Ramos (cell line): ENCODE results near the gene DCAF7.

Experiments
- in situ Hi-C: fragments of 300-500 bp; cut with MboI; formaldehyde crosslinking; loops from one replicate; pipeline ENCODE4 v1.14.3; 2022; ENCODE audit warnings: low sequenced_read_pairs; ENCODE audit not compliant: unreplicated experiment

The DCAF7 gene

DNA sequence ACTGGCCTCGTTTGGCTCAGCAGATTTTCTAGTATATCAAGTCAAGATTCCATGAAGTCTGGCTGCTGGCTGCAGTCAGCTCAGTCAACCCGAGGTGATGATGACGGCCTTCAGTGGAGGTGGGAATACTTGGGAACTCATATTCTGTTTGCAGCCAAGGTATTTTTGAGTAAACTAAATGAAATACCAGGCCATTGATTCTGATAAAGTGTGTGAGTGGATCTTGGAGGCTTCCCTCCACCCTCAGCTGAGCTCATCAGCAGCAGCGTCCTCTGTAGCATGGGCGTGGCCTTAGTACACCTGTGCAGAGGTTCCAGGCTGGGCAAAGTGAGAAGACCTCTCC lies 28.5 kb downstream of the DCAF7 start:
- in situ Hi-C loops, result no loop called here

- in situ Hi-C loops, result no loop called here
Observed at GRCh38 chr17:63579633-63580032, 29.4 kb downstream of the DCAF7 start.

DNA sequence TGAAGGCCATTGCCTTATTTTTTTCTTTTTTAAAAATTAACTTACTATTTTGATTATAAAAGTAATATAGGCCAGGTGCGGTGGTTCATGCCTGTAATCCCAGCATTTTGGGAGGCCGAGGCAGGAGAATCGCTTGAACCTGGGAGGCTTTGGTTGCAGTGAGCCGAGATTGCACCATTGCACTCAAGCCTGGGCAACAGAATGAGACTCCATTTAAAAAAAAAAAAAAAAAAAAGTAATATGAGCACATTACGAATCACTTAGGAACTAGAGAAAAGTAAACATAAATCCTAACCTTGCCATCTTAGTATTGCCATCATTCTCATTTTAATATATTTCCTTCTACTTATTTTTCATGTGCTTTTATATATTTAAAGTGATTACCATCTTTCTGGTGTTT lies 37.5 kb downstream of the DCAF7 start:
- in situ Hi-C loops, result no loop called here

DNA sequence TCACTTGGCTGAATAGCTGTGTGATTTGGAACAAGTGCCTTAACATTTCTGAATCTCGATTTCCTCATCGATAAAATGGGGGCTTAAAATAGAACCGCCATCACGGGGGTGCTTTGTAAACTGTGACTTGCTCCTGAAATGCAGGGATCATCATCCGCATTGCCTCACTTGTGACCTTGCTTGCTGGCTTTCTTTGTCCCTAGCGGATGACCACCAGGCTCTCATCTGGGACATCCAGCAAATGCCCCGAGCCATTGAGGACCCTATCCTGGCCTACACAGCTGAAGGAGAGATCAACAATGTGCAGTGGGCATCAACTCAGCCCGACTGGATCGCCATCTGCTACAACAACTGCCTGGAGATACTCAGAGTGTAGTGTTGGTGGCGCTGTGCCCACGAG lies 38.5 kb downstream of the DCAF7 start:
- in situ Hi-C loops, result no loop called here

- in situ Hi-C loops, result no loop called here
Observed at GRCh38 chr17:63589646-63590045, 39.4 kb downstream of the DCAF7 start.

DNA sequence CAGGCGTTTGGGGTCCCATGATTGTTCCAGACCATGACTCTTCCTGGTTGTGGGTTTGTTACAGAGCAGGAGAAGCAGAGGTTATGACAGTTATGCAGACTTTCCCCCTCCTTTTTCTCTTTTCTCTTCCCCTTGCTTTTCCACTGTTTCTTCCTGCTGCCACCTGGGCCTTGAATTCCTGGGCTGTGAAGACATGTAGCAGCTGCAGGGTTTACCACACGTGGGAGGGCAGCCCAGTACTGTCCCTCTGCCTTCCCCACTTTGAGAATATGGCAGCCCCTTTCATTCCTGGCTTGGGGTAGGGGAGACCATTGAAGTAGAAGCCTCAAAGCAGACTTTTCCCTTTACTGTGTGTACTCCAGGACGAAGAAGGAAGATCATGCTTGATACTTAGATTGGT lies 42.5 kb downstream of the DCAF7 start:
- in situ Hi-C loops, result no loop called here

- in situ Hi-C loops, result no loop called here
Observed at GRCh38 chr17:63595132-63595531, 44.9 kb downstream of the DCAF7 start.

DNA sequence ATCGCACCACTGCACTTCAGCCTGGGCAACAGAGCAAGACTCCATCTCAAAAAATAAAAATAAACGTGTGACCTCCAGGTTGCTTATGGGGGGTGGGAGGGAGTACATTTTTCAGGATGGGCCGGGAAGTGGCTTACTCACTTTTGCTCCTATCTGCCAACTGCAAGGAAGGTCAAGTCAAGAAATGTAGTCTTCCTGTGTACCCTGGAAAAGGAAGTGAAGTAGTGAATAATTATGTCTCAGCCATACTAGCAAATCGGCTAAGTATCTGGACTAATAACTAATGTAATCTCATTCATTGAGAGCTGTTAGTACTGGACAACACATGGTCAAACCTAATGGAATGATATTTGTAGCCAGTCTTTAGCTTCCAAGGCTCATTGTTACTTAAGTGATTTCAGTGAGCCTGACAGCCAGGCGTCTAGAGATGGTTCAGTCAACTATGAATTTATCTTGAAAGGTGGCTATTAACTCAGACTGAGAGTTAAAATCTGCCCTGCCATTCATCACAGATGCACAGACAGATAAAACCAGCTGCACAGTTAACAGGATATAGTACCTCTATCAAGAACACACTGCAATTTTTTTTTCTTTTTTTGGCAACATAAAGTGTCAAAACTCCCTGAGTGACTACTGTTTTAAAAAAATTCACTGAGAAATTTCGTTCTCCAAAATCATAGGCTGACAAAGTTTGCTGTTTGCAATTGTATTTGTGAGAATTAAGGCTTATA lies 46.7 kb downstream of the DCAF7 start:
- in situ Hi-C loops, result no loop called here

GRCh38 chr17:63598281-63598680 lies 48.0 kb downstream of the DCAF7 start:
- in situ Hi-C loops, result no loop called here

DNA sequence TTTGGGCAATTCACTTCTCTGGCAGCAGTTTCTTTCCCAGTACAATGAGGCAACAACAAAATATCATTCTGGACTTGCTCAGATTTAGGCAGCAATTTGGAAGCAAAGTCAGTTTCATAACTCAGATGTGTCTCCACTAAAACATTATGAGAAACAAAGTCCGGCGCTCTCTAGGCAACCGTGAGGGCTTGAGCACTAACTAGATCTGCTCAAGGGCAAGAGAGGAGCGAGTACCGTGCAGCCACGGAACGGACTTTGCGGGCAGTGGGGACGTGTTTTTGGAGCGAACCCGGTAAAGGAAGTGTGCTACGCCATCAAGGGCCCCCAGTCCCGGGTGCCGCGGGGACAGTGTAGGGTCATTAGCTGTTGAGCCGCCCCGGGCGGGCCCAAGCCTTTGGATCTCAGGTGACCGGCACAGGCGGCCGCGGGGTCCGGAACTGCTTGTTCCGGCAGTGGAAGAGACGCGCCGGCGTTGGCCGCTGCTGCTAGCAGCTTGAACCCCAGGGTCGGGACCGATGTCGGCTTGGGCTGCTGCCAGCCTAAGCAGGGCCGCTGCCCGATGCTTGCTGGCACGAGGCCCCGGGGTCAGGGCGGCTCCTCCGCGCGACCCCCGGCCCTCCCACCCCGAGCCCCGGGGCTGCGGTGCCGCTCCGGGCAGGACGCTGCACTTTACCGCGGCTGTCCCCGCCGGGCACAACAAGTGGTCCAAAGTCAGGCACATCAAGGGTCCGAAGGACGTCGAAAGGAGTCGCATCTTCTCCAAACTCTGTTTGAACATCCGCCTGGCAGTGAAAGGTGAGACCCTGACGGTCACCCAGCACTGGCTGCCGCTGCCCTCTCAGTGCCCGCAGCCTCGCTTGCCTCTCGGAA lies 50.5 kb downstream of the DCAF7 start, which contains the start of gene TACO1:
Gene TACO1, plus strand, starts transcription at position 327 of the 870 bp plus-strand sequence. Its CDS starts 189 bp downstream, at position 516.
- in situ Hi-C loops, result no loop called here

DNA sequence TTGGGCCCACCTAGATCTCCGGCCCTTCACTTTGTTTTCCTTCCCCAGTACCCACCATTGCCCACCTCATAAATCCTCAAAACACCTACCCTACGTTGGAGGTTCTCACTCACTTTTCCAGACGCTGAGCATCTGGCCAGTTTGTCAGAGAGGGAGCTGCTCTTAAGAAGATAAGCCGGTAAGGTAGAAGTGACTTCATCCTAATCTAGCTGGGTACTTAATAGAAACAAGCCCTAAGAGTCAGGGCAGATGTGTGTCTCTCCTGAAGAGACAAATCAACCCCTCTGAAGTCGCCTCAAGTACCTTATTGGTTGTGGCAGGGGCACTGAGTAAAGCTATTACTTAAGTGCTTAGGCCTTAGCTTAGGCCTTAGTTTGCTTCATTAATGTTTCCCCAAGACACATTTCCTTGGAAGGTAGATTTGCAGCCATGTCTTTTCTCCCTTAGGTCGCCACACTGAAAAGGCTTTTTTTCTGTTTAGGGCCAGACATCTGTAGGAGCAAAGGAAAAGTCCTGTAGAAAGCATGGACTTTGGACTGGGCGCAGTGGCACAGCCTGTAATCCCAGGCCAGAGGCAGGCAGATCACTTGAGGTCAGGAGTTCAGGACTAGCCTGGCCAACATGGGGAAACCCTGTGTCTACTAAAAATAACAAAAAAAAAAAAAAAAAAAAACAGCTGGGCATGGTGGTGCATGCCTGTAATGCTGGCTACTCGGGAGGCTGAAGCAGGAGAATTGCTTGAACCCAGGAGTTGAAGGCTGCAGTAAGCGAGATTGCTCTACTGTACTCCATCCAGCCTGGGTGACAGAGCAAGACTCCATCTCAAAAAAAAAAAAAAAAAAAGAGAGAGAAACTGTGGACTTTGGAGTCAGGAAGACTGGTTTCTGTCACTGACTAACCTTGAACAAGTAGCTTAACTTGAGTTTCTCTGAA lies 51.4 kb downstream of the DCAF7 start:
- in situ Hi-C loops, result no loop called here

- in situ Hi-C loops, result no loop called here
Observed at GRCh38 chr17:63609816-63610573, 59.7 kb downstream of the DCAF7 start.

- in situ Hi-C loops, result no loop called here
Observed at GRCh38 chr17:63610854-63611253, 60.6 kb downstream of the DCAF7 start.

GRCh38 chr17:63611354-63611753 lies 61.1 kb downstream of the DCAF7 start:
- in situ Hi-C loops, result no loop called here

DNA sequence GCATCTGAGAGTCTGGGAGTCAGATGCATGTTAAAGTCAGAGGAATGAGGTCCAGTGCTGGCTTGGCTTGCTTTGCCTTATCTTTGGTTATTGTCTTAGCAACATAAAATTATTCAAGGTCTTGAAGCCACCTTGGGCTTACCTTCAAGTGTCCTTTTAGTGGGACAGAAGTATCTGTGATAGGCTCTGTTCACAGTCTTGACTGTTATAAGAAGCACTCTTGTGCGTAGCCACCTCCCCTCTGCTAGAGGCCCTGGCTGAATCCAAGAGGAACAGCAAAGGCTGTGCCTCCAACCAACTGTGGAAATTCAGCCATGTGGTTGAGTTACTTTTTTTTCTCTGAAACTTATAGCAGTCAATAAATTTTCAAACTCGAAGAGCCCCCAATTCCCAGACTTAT lies 63.4 kb downstream of the DCAF7 start:
- in situ Hi-C loops, result no loop called here

GRCh38 chr17:63621229-63621683 lies 71.0 kb downstream of the DCAF7 start:
- in situ Hi-C loops, result no loop called here

DNA sequence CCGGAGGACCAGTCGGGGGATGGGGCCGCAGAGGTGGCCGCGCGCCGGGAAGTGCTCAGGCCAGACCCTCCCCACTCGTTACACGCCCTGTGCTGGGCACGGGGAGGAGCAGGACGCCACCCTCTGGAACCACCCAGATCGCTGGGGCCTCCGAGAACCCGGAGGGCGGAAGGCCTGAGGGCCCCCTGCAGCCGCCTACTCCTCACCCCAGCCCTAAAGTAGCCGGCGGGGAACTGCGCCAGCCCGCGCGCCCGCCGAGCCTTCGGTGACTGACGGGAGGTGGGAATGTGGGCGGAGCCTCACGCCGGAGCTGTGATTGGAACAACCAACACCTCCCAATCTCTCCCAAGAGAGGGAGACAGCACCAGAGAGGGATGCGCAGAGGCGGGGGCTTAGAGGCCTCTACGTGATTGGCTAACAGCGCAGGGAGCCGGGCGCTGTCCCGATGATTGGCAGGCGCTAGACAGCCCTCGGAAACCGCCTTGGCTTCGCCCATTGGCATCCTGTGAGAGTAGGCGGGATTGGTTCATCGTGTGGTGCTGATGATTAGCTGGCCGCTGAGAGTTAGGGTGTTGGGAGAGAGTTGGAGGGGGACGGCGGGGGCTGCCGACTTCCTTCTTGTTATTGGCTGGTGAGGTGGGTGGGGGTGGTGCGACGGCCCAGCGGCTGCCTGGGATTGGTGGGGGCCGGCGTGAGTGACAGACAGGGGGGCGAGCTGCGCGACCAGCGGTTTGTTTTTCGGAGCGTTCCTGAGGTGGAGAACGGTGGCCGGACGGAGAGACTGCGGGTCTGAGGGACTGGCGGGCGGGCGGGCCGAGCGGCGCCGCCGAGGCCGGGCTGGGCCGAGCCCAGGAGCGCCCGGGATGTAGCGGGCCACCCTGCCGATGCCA lies 71.7 kb downstream of the DCAF7 start, which contains the start of gene MAP3K3:
Gene MAP3K3, plus strand, starts transcription at position 734 of the 890 bp plus-strand sequence. CDS start 343 bp downstream, outside the sequence.
- in situ Hi-C loops, result no loop called here

DNA sequence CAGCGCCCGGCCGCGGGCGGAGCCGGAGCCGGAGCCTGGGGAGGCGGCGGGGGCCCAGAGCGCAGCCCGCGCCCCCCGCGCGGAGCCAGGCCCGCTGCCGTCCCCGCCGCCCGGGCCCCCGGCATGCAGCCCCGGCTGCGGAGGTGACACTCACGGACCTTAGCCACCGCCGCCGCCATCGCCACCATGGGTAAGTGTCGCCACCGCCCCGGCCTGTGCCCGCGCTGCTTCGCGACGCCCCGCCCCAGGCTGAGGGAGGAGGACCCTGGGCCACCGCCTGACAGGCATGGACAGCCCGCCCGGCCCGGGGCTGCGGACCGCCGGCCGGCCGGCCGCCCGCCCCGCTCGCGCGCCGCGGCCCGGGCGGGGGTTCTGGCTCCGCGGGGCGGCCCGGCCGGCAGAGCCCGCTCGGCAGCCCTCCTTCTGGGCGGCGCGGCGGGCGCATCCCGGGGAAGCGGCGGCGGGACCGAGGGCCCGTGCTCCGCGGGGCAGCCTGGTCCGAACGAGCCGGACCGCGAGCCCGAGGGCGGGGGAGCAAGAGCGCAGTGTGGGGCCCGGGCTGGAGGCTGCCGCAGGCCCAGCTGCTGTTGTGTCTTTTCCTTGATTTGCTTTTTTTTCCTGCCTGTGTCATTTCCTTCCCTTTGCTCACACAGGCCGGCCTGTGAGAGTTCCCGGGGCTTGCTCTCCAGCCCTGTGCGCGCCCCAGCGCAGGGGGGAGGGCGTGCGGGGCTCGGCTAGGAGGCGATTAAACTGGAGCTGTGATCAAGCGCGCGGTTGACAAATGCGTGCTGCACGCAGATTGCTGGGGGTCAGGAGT lies 72.5 kb downstream of the DCAF7 start:
- in situ Hi-C loops, result no loop called here
